ENCODE results near the gene TUT7.

The TUT7 gene

GRCh38 chr9:86328156-86328555, 26.1 kb downstream of the TUT7 start:
- TF ChIP-seq CTCF (IDR thresholded peaks at IDR 0.05; ENCODE audit: borderline replicate concordance, extremely low read depth, low read length, poor library complexity, severe bottlenecking) = no peak
- TF ChIP-seq EZH2 (IDR thresholded peaks at IDR 0.05; ENCODE audit: borderline replicate concordance, low read depth, low read length, severe bottlenecking) = no peak
- no peak for DNase-seq

GRCh38 chr9:86326536-86326935, 27.7 kb downstream of the TUT7 start:
- H4K20me1 ChIP-seq (ENCODE audit: insufficient read depth, low read length) = no peaks in the 10 kb centered on the region
- ATAC-seq (ENCODE audit: insufficient read depth, low read depth) (no peak), DNase-seq (no peak)
- TF ChIP-seq CTCF (IDR thresholded peaks at IDR 0.05; ENCODE audit: borderline replicate concordance, extremely low read depth, low read length, poor library complexity, severe bottlenecking) (no peak), EZH2 (IDR thresholded peaks at IDR 0.05; ENCODE audit: borderline replicate concordance, low read depth, low read length, severe bottlenecking) (no peak)
- H3K36me3 ChIP-seq (ENCODE audit: insufficient read depth, low read length) = peaks cover 51% of the 10 kb centered on the region
- no peak overlapping the region for H3K4me2 ChIP-seq (ENCODE audit: insufficient read depth, low read length)
- H3K4me3 ChIP-seq (ENCODE audit: low read depth in 1 of 2, low read length in 2 of 2) = no peak overlapping the region
- H3K9me3 ChIP-seq (ENCODE audit: insufficient read depth, low read length, severe bottlenecking) = no peaks in the 10 kb centered on the region
- H2AFZ ChIP-seq (ENCODE audit: low read depth, low read length) = no peak overlapping the region
- H3K27ac ChIP-seq (ENCODE audit: low read length) = no peak overlapping the region
- H3K9ac ChIP-seq (ENCODE audit: low read depth, low read length) = no peak overlapping the region
- H3K27me3 ChIP-seq (ENCODE audit: insufficient read depth, low read length, poor library complexity) = no peaks in the 10 kb centered on the region
- H3K4me1 ChIP-seq (ENCODE audit: insufficient read depth, low read length) = no peaks in the 10 kb centered on the region
- H3K79me2 ChIP-seq (ENCODE audit: insufficient read depth, low read length) = no peaks in the 10 kb centered on the region

More at GRCh38 chr9:86328156-86328555, 26.1 kb downstream of the TUT7 start:
- H3K36me3 ChIP-seq (ENCODE audit: insufficient read depth, low read length) = peaks cover 40% of the 10 kb centered on the region
- H3K9ac ChIP-seq (ENCODE audit: low read depth, low read length) = no peak overlapping the region
- no peak overlapping the region for H3K4me2 ChIP-seq (ENCODE audit: insufficient read depth, low read length)
- no peaks in the 10 kb centered on the region for H3K79me2 ChIP-seq (ENCODE audit: insufficient read depth, low read length)
- no peak overlapping the region for H3K27ac ChIP-seq (ENCODE audit: low read length)
- no peak overlapping the region for H2AFZ ChIP-seq (ENCODE audit: low read depth, low read length)
- no peaks in the 10 kb centered on the region for H4K20me1 ChIP-seq (ENCODE audit: insufficient read depth, low read length)
- H3K4me1 ChIP-seq (ENCODE audit: insufficient read depth, low read length) = no peaks in the 10 kb centered on the region
- H3K4me3 ChIP-seq (ENCODE audit: low read depth in 1 of 2, low read length in 2 of 2) = no peak overlapping the region
- H3K27me3 ChIP-seq (ENCODE audit: insufficient read depth, low read length, poor library complexity) = no peaks in the 10 kb centered on the region
- H3K9me3 ChIP-seq (ENCODE audit: insufficient read depth, low read length, severe bottlenecking) = no peaks in the 10 kb centered on the region
- ATAC-seq (ENCODE audit: insufficient read depth, low read depth) = no peak

- no peaks in the 10 kb centered on the region for H3K4me1 ChIP-seq (ENCODE audit: insufficient read depth, low read length)
- H2AFZ ChIP-seq (ENCODE audit: low read depth, low read length) = no peak overlapping the region
- H4K20me1 ChIP-seq (ENCODE audit: insufficient read depth, low read length) = no peaks in the 10 kb centered on the region
- no peak overlapping the region for H3K4me2 ChIP-seq (ENCODE audit: insufficient read depth, low read length)
- H3K4me3 ChIP-seq (ENCODE audit: low read depth in 1 of 2, low read length in 2 of 2) = no peak overlapping the region
- no peak for ATAC-seq (ENCODE audit: insufficient read depth, low read depth)
- DNase-seq = no peak
- no peaks in the 10 kb centered on the region for H3K79me2 ChIP-seq (ENCODE audit: insufficient read depth, low read length)
- no peaks in the 10 kb centered on the region for H3K27me3 ChIP-seq (ENCODE audit: insufficient read depth, low read length, poor library complexity)
- H3K9me3 ChIP-seq (ENCODE audit: insufficient read depth, low read length, severe bottlenecking) = no peaks in the 10 kb centered on the region
- no peak overlapping the region for H3K9ac ChIP-seq (ENCODE audit: low read depth, low read length)
- peaks cover 54% of the 10 kb centered on the region for H3K36me3 ChIP-seq (ENCODE audit: insufficient read depth, low read length)
- no peak overlapping the region for H3K27ac ChIP-seq (ENCODE audit: low read length)
- TF ChIP-seq CTCF (IDR thresholded peaks at IDR 0.05; ENCODE audit: borderline replicate concordance, extremely low read depth, low read length, poor library complexity, severe bottlenecking) (no peak), EZH2 (IDR thresholded peaks at IDR 0.05; ENCODE audit: borderline replicate concordance, low read depth, low read length, severe bottlenecking) (no peak)
These were observed 29.3 kb downstream of the TUT7 start for GRCh38 chr9:86324901-86325300.

- peaks cover 59% of the 10 kb centered on the region for H3K36me3 ChIP-seq (ENCODE audit: insufficient read depth, low read length)
- H4K20me1 ChIP-seq (ENCODE audit: insufficient read depth, low read length) = no peaks in the 10 kb centered on the region
- H3K4me2 ChIP-seq (ENCODE audit: insufficient read depth, low read length) = no peak overlapping the region
- H3K9ac ChIP-seq (ENCODE audit: low read depth, low read length) = no peak overlapping the region
- H3K27ac ChIP-seq (ENCODE audit: low read length) = no peak overlapping the region
- no peak overlapping the region for H2AFZ ChIP-seq (ENCODE audit: low read depth, low read length)
- DNase-seq = no peak
- H3K79me2 ChIP-seq (ENCODE audit: insufficient read depth, low read length) = no peaks in the 10 kb centered on the region
- no peak for ATAC-seq (ENCODE audit: insufficient read depth, low read depth)
- no peak overlapping the region for H3K4me3 ChIP-seq (ENCODE audit: low read depth in 1 of 2, low read length in 2 of 2)
- TF ChIP-seq CTCF (IDR thresholded peaks at IDR 0.05; ENCODE audit: borderline replicate concordance, extremely low read depth, low read length, poor library complexity, severe bottlenecking) (no peak), EZH2 (IDR thresholded peaks at IDR 0.05; ENCODE audit: borderline replicate concordance, low read depth, low read length, severe bottlenecking) (no peak)
- no peaks in the 10 kb centered on the region for H3K9me3 ChIP-seq (ENCODE audit: insufficient read depth, low read length, severe bottlenecking)
- no peaks in the 10 kb centered on the region for H3K27me3 ChIP-seq (ENCODE audit: insufficient read depth, low read length, poor library complexity)
- no peaks in the 10 kb centered on the region for H3K4me1 ChIP-seq (ENCODE audit: insufficient read depth, low read length)
These were observed 29.9 kb downstream of the TUT7 start for GRCh38 chr9:86324308-86324707.

Measured in DND-41 (cell line).